Retinal pigment epithelial cell (primary cell): ENCODE results near the gene SARS1.

Source experiments
- DNase-seq: peaks from one replicate; pipeline ENCODE4 v3.0.0-alpha.2; 2010; ENCODE audit warnings: low read depth
- H3K4me3 ChIP-seq: 2 replicates; pipeline ENCODE4 v1.5.1; 2011; ENCODE audit warnings: mild to moderate bottlenecking, low read length, control low read depth, moderate library complexity
- TF ChIP-seq, protein P1 (sequence below): conservative IDR thresholded peaks from 2 replicates; pipeline ENCODE4 v1.5.1; 2011; ENCODE audit warnings: low read depth, low read length, control low read depth, inconsistent platforms

The SARS1 gene

GRCh38 chr1:109268431-109269211, 54.9 kb downstream of the SARS1 start:
- TF ChIP-seq, protein P1, sequence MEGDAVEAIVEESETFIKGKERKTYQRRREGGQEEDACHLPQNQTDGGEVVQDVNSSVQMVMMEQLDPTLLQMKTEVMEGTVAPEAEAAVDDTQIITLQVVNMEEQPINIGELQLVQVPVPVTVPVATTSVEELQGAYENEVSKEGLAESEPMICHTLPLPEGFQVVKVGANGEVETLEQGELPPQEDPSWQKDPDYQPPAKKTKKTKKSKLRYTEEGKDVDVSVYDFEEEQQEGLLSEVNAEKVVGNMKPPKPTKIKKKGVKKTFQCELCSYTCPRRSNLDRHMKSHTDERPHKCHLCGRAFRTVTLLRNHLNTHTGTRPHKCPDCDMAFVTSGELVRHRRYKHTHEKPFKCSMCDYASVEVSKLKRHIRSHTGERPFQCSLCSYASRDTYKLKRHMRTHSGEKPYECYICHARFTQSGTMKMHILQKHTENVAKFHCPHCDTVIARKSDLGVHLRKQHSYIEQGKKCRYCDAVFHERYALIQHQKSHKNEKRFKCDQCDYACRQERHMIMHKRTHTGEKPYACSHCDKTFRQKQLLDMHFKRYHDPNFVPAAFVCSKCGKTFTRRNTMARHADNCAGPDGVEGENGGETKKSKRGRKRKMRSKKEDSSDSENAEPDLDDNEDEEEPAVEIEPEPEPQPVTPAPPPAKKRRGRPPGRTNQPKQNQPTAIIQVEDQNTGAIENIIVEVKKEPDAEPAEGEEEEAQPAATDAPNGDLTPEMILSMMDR, result no peak
- no peak for DNase-seq
- H3K4me3 ChIP-seq, result no peak overlapping the region

DNA sequence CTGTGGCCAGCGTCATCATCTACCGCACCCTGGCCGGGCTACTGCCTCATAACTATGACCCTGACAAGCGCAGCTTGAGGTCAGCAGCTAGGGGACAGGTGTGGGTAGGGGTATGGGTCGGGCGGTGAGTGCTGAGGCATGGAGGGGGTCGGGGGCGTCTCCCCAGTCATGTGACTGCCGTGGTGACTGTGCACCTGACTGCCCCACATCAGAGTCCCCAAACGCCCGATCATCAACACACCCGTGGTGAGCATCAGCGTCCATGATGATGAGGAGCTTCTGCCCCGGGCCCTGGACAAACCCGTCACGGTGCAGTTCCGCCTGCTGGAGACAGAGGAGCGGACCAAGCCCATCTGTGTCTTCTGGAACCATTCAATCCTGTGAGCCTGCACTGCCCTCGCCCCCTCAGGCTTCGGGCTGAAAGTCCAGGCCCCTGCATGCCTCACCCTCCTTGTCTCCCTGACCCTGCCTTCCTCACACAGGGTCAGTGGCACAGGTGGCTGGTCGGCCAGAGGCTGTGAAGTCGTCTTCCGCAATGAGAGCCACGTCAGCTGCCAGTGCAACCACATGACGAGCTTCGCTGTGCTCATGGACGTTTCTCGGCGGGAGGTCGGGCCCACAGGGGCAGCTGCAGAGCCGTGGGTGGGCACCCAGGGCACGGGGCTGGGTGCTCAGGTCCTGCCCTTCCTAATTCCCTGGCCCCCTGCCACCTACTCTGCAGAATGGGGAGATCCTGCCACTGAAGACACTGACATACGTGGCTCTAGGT, 55.7 kb downstream of the SARS1 start:
- TF ChIP-seq, protein P1, result no peak

DNA sequence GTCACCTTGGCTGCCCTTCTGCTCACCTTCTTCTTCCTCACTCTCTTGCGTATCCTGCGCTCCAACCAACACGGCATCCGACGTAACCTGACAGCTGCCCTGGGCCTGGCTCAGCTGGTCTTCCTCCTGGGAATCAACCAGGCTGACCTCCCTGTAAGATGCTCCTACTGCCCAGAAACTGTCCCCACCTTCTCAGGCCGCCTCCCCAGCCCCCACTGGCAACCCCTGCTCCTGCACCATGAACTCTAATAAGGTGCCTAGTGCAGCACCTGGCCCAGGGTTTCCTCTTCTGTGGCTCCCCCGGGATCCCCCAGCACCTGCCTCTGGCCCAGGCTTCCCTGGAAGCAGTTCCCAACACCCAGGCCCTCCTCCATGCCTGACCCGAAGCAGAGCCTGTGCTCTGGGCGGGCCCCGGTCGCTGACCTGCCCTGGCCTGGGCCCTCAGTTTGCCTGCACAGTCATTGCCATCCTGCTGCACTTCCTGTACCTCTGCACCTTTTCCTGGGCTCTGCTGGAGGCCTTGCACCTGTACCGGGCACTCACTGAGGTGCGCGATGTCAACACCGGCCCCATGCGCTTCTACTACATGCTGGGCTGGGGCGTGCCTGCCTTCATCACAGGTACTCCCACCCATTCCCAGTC, 56.4 kb downstream of the SARS1 start:
- TF ChIP-seq, protein P1, result no peak
- no peak overlapping the region for H3K4me3 ChIP-seq
- DNase-seq, result no peak

More for the DNA sequence above, 55.7 kb downstream of the SARS1 start:
- no peak for DNase-seq
- no peak overlapping the region for H3K4me3 ChIP-seq

GRCh38 chr1:109270623-109271317, 57.1 kb downstream of the SARS1 start:
- no peak overlapping the region for H3K4me3 ChIP-seq
- TF ChIP-seq, protein P1, result no peak
- DNase-seq, result no peak

DNA sequence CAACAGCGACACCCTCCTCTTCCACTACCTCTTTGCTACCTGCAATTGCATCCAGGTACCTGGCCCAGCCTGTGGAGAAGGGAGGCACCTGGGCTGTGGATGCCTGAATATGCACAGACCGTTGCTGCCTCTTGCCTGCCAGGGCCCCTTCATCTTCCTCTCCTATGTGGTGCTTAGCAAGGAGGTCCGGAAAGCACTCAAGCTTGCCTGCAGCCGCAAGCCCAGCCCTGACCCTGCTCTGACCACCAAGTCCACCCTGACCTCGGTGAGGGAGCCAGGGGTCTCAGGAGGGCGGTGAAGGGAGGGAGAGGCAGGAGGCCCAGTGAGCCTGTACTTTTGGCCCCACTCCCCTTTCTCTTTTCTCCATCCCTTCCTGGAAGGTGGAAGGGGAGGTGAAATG, 57.7 kb downstream of the SARS1 start:
- DNase-seq, result no peak
- TF ChIP-seq, protein P1, result no peak
- H3K4me3 ChIP-seq, result no peak overlapping the region

DNA sequence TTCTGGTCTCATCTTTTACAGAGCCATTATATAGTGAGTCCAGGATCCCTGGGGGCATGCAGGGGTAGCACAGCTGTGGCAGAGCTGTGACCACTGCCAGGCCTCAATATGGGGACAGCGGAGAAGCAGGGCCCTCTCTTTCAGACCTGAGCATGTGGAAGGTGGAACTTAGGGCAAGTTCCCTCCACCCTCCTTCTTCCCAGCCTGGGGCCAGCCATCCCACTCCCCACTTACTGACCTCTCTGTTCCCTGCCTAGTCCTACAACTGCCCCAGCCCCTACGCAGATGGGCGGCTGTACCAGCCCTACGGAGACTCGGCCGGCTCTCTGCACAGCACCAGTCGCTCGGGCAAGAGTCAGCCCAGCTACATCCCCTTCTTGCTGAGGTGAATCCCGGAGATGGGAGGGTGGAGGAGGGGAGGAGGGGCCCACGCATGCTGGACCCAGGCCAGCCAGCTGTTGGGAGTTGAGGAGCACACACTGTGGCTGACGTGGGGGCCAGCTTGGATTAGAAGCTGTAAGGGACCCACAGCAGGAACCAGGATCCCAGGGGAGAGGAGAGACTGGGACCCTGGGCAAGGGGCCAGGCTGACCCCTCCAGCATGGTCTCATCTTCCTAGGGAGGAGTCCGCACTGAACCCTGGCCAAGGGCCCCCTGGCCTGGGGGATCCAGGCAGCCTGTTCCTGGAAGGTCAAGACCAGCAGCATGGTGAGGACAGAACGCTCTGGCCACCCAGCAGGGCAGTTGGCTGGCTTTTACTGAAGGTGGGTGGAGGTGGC, 58.5 kb downstream of the SARS1 start:
- TF ChIP-seq, protein P1, result no peak
- DNase-seq, result no peak

More for the DNA sequence above, 58.5 kb downstream of the SARS1 start:
- no peak overlapping the region for H3K4me3 ChIP-seq
